Osteocyte (in vitro differentiated cells): Measurements from ENCODE around the gene PTPN9. TPM values are rescaled to one million over a fixed set of nuclear protein-coding genes. Genes with fewer than 3 reads are reported as not detected.

ENCODE experiments used
- DNase-seq: peaks from one replicate; pipeline ENCODE4 v3.0.0; 2021; ENCODE audit warnings: mixed read lengths; ENCODE audit not compliant: unreplicated experiment; ENCODE audit errors: extremely low spot score
- H3K27ac Mint-ChIP-seq: one replicate; pipeline ENCODE4 v1.8.0; 2021; ENCODE audit warnings: mild to moderate bottlenecking, mixed read lengths; ENCODE audit not compliant: unreplicated experiment
- H3K27me3 Mint-ChIP-seq: one replicate; pipeline ENCODE4 v1.8.0; 2021; ENCODE audit warnings: mixed read lengths; ENCODE audit not compliant: unreplicated experiment
- H3K36me3 Mint-ChIP-seq: one replicate; pipeline ENCODE4 v1.8.0; 2021; ENCODE audit warnings: mixed read lengths; ENCODE audit not compliant: unreplicated experiment
- H3K4me1 Mint-ChIP-seq: one replicate; pipeline ENCODE4 v1.8.0; 2021; ENCODE audit warnings: mixed read lengths; ENCODE audit not compliant: unreplicated experiment
- H3K4me3 Mint-ChIP-seq: one replicate; pipeline ENCODE4 v1.8.0; 2021; ENCODE audit warnings: mild to moderate bottlenecking, moderate library complexity, mixed read lengths; ENCODE audit not compliant: unreplicated experiment
- H3K9me3 Mint-ChIP-seq: one replicate; pipeline ENCODE4 v1.8.0; 2021; ENCODE audit warnings: mixed read lengths; ENCODE audit not compliant: unreplicated experiment
- CTCF ChIP-seq: fragments of 200-600 bp; sonication (generic); IDR thresholded peaks from 2 replicates; pipeline ENCODE4 v1.5.0; 2021; ENCODE audit warnings: antibody characterized with exemption, mild to moderate bottlenecking, moderate library complexity
- total RNA-seq: library from RNA; stranded (reverse); gene quantifications from 2 replicates; pipeline ENCODE4 v1.2.1, GENCODE V29; 2021

Gene PTPN9
- total RNA-seq, 1 donor from 2014 or later = 53.4 TPM

GRCh38 chr15:75620058-75620820 lies 41.1 kb upstream of the PTPN9 start:
- H3K9me3 Mint-ChIP-seq = no peaks in the 10 kb centered on the region
- peaks cover 18% of the 10 kb centered on the region for H3K36me3 Mint-ChIP-seq
- DNase-seq = no peak
- TF ChIP-seq CTCF = no peak
- peak overlapping the region; percentile 69 for H3K4me3 Mint-ChIP-seq
- peaks cover 32% of the 10 kb centered on the region for H3K4me1 Mint-ChIP-seq
- no peaks in the 10 kb centered on the region for H3K27me3 Mint-ChIP-seq
- H3K27ac Mint-ChIP-seq = peak overlapping the region; percentile 94

GRCh38 chr15:75616766-75617165 lies 37.7 kb upstream of the PTPN9 start:
- DNase-seq = no peak
- no peak for TF ChIP-seq CTCF
- H3K4me3 Mint-ChIP-seq = no peak overlapping the region
- H3K9me3 Mint-ChIP-seq = no peaks in the 10 kb centered on the region
- peaks cover 24% of the 10 kb centered on the region for H3K4me1 Mint-ChIP-seq
- no peaks in the 10 kb centered on the region for H3K27me3 Mint-ChIP-seq
- H3K27ac Mint-ChIP-seq = no peak overlapping the region
- H3K36me3 Mint-ChIP-seq = peaks cover 36% of the 10 kb centered on the region

- peaks cover 3% of the 10 kb centered on the region for H3K4me1 Mint-ChIP-seq
- DNase-seq = no peak
- peaks cover 45% of the 10 kb centered on the region for H3K36me3 Mint-ChIP-seq
- no peaks in the 10 kb centered on the region for H3K9me3 Mint-ChIP-seq
- H3K27ac Mint-ChIP-seq = no peak overlapping the region
- H3K27me3 Mint-ChIP-seq = no peaks in the 10 kb centered on the region
- no peak overlapping the region for H3K4me3 Mint-ChIP-seq
- no peak for TF ChIP-seq CTCF
Measured at GRCh38 chr15:75606711-75607699, 27.9 kb upstream of the PTPN9 start.

- Mint-ChIP-seq H3K36me3 (peaks cover 43% of the 10 kb centered on the region), H3K9me3 (no peaks in the 10 kb centered on the region), H3K4me1 (peaks cover 3% of the 10 kb centered on the region), H3K27me3 (no peaks in the 10 kb centered on the region), H3K4me3 (no peak overlapping the region), H3K27ac (no peak overlapping the region)
- DNase-seq = no peak
- no peak for TF ChIP-seq CTCF
Measured at GRCh38 chr15:75606026-75606425, 26.9 kb upstream of the PTPN9 start.

GRCh38 chr15:75599401-75599800 lies 20.3 kb upstream of the PTPN9 start:
- peaks cover 22% of the 10 kb centered on the region for H3K4me1 Mint-ChIP-seq
- peaks cover 40% of the 10 kb centered on the region for H3K36me3 Mint-ChIP-seq
- no peaks in the 10 kb centered on the region for H3K27me3 Mint-ChIP-seq
- no peaks in the 10 kb centered on the region for H3K9me3 Mint-ChIP-seq
- no peak overlapping the region for H3K4me3 Mint-ChIP-seq
- TF ChIP-seq CTCF = no peak
- peak overlapping the region; percentile 91 for H3K27ac Mint-ChIP-seq
- no peak for DNase-seq
